HepG2 (cell line): ENCODE results near the gene ZNF211.

ENCODE experiments used
- PHF8 ChIP-seq: sonication (generic); formaldehyde crosslinking; IDR thresholded peaks from 2 replicates; pipeline ENCODE4 v1.5.0; 2020; ENCODE audit warnings: missing genetic modification reagents
- TEAD2 ChIP-seq: sonication (generic); formaldehyde crosslinking; IDR thresholded peaks from 2 replicates; pipeline ENCODE4 v1.9.0; 2021; ENCODE audit warnings: missing genetic modification reagents
- TF ChIP-seq, protein P1 (sequence below): sonication (generic); formaldehyde crosslinking; IDR thresholded peaks from 2 replicates; pipeline ENCODE4 v1.5.0; 2020; ENCODE audit warnings: mild to moderate bottlenecking, missing genetic modification reagents, moderate library complexity

DNA sequence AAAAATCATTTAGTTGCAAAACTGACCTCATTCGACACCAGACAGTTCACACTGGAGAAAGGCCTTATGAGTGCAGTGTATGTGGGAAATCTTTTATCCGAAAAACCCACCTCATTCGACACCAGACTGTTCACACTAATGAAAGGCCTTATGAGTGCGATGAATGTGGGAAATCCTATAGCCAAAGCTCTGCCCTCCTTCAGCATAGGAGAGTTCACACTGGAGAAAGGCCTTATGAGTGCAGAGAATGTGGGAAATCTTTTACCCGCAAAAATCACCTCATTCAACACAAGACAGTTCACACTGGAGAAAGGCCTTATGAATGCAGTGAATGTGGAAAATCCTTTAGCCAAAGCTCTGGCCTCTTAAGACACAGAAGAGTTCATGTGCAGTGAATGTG, 26.0 kb upstream of the ZNF211 start:
- TF ChIP-seq PHF8 (no peak), TEAD2 (no peak)
- TF ChIP-seq, protein P1, sequence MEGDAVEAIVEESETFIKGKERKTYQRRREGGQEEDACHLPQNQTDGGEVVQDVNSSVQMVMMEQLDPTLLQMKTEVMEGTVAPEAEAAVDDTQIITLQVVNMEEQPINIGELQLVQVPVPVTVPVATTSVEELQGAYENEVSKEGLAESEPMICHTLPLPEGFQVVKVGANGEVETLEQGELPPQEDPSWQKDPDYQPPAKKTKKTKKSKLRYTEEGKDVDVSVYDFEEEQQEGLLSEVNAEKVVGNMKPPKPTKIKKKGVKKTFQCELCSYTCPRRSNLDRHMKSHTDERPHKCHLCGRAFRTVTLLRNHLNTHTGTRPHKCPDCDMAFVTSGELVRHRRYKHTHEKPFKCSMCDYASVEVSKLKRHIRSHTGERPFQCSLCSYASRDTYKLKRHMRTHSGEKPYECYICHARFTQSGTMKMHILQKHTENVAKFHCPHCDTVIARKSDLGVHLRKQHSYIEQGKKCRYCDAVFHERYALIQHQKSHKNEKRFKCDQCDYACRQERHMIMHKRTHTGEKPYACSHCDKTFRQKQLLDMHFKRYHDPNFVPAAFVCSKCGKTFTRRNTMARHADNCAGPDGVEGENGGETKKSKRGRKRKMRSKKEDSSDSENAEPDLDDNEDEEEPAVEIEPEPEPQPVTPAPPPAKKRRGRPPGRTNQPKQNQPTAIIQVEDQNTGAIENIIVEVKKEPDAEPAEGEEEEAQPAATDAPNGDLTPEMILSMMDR (CRISPR knock-in tag), result no peak
